HG02885 (cell line): ENCODE data around the gene USB1.
"Not testable (repeated sequence)": the region's sequence is repeated elsewhere in the genome, so short reads cannot be mapped to it uniquely, and the experiment has no call there.

Experiments
- ATAC-seq: cut with Tn5 transposase; IDR thresholded peaks from one replicate; pipeline ENCODE4 v1.9.1; 2021; ENCODE audit warnings: mild to moderate bottlenecking; ENCODE audit not compliant: unreplicated experiment, poor library complexity

USB1 gene

DNA sequence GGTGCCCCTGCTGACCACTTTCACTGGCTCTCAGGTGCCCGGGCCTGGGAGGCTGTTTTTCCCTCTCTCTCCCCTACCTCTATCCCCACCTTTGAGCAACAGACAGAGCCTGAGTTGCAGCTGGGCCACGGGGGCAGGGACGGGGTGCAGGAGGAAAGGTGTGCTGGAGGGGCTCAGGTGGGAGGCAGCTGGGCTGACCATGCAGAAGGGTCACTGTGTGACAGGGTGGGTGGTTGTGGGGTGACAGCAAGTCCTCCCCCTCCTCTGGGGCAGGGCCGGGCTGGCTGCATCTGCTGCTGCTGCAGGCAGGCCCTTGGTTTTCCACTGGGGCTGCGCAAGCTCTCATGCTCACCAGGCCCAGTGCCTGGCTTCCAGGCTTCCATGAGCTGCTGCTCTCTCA is 7.3 kb upstream of the USB1 start:
- no peak for ATAC-seq

GRCh38 chr16:57994361-57994760 is 6.8 kb upstream of the USB1 start:
- ATAC-seq: no peak

DNA sequence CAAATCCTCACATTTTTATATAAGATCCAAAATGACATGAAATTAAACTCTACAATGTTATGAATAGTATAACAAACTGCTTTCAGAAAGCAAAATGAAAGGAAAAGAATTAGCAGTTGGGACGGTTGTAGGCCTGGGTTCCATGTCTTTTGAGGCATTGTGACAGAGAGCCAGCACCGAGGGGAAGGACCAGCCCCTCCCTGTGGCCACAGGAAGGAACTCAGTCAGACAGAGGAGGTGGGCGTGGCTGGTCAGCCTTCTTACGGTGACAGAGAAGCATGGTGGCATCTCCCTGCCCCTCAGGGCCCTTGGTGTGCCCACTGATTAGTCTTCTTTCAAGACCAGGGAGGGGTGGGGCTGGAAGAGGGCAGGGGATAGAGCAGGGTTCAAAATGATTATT is 6.4 kb upstream of the USB1 start:
- ATAC-seq: peak; percentile 73

DNA sequence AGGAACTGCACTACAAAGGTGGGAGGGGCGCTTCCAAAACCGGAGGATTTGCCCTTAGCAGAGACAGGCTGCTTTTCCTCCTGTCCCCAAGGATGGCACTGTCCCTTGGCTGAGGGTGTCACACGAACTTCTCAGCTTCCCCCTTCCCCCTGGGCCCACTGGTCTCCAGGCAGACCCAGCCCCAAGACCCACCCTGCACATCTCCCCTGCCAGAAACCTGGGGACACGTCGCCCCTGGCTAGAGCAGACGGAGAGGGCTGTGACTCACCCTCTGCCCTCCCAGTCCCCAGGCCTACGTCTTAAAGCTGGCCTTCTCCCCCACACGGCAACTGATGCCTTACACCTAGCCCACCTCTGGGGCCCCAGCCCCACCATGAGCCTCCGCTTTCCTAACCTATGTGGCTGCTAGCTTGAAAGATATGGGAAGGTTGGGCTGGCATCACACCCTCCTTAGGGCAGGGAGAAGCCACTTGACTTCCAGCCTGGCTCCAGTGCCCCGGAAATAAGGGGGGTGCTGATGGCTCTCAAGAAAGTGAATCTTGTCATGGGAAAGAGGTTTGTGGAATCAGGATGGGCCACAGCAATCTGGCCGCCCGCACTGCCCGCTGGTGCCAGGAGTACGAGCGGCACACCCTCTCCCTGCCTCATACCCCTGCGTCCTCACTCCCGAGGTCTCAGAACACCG is 5.3 kb upstream of the USB1 start:
- ATAC-seq: no peak

GRCh38 chr16:57996406-57997175 is 4.6 kb upstream of the USB1 start:
- ATAC-seq: no peak

GRCh38 chr16:57997176-57997527 is 4.1 kb upstream of the USB1 start:
- ATAC-seq: no peak

DNA sequence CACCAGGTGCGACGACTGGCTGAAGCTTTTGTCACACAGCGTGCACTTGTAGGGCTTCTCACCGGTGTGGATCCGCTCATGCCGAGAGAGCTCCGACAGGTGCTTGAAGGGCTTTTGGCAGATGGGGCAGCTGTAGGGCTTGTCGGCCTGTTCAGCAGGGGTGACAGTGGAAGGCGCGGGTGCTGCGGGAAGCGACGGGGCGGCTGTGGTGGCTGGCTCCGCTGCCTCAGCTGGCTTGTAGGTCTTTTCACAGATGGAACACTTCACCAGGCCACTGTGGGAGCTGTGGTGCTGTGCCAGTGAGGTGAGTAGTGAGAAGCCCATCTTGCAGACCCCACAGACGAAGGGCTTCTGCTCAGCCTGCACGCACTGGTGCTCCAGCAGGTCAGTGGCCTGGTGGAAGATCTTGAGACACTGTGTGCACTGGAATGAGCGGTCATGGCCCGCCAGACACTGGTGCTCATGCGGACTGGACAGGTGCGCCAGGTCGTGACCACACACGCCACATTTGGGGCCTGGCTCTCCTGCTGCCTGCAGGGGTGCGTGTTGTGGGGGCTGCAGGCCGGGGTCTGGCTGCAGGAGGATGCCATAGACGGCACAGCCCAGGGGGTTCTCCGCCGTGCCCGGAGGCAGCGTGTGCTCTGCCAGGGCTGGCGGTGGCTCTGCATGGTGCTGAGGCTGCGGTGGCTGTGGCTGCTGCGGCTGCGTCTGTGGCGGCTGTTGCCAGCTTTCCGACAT is 3.5 kb upstream of the USB1 start:
- no peak for ATAC-seq

- no peak for ATAC-seq
Measured at GRCh38 chr16:57998486-57998885, 2.7 kb upstream of the USB1 start.

DNA sequence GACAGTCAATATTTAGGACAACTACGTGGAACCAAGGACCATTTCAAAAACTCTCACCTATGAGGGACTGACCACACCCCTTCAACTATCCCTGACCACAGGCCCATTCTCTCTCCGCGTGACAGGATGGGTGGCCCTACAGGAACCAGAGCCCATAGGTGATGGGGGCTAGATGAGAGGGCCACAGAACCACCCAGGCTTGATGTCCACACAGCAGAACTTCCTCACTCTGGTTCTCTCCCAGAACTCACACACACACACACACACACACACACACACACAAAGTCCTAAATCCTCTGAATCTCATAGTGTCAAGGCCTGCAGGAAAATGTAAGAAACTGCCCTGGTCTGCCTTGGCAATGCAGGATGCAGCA is 2.2 kb upstream of the USB1 start:
- ATAC-seq: no peak

DNA sequence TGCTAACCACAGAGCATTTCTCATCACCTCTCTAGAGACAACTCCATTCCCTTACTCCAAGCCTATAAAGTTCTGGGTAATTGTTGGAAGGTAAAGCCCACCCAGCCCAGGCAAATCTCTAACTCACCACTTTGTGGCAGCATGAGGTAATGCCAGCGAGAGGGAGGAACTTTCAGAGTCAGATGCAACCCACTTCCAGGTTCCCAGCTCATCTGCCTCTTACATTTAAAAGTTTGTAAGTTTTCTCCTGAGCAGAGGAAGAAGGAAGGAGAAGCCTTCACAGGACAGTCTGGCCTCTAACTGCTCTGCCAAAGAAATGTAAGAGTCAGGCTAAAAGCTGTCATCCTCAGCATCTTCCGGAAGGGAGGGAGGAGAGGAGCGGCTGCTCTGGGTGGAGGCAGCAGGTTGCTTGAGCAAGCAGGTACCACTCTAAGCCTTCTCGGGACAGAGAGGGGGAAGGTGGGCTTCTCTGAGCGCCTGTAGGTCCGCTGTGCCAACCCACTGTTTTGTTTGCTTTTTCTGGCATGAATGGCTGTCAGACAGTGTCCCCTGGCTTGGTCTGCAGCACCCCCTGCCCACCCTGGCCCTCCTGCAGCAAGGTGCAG is 1.7 kb upstream of the USB1 start:
- ATAC-seq: no peak

DNA sequence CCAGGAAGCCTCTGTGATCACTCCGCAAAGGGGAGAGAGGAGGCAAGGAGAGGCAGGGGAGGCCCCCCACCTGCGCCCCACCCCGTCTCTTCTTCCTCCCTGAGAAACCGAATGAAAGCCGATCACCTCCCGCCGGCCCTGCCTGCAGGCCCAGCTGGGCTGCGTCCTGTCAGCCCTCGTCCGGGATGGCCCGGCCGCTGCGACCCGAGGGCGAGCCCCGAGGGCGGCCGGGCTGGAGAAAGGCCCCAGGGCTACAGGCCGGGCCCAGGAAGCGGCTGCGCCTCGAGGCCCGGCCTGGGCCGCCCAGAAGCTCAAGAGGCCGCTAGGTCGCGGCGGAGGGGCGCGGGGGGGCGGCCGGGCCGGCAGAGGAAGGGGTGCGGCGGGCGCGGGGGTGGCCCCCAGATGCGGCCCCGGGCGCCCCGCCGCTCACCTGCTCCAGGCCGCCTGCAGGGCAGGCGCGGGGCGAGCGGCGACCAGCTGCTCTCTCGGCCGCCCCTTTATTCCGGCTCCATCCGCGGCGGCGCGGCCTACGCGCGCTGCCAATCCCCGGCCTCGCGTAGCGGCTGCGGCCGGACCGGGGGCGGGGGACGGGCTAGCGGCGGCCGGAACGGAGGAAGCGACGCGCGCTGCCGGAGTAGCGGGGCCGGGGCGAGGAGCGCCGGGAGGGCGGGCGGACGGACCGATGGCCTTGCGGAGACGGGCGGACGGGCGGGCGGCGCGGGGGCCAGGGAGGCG is 1.1 kb upstream of the USB1 start, which contains the start of gene ZNF319:
TSS of gene ZNF319 (minus strand) at position 702 of the 735 bp plus-strand sequence. CDS start 2,407 bp downstream, outside the sequence.
- peak; percentile 27 for ATAC-seq

GRCh38 chr16:58001781-58002415 is 691 bp downstream of the USB1 start:
- no peak for ATAC-seq

DNA sequence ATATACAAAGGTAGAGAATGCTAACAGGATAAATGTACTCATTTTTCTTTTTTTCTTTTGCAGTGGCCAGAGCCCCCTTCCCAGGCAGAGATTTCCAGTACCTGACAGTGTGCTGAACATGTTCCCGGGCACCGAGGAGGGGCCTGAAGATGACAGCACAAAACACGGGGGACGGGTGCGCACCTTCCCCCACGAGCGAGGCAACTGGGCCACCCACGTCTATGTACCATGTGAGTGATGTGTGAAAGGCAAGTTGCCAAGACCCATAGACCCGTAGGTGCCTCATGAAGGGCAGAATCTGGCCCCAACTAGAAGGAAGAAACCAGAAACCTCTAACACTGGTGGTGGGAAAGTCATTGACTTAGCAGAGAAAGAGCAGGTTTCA is 1.2 kb downstream of the USB1 start:
- no peak for ATAC-seq

DNA sequence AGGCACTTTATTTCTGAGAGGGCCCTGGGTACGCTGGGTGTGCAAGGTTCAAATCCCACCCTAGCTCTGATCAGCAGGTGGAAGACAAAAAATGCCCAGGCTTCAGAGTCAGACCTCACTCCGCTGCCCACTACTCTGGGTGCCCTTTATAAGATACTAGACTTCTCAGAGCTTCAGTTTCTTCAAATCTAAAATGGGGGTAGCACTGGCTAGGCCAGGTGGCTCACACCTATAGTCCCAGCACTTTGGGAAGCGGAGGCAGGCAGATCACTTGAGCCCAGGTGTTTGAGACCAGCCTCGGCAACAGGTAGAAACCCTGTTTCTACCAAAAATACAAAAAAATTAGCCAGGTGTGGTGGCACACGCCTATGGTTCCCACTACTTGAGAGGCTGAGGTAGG is 1.7 kb downstream of the USB1 start:
- no peak for ATAC-seq

GRCh38 chr16:58004736-58005135 is 3.5 kb downstream of the USB1 start:
- ATAC-seq: not testable (repeated sequence)

- ATAC-seq: no peak
Measured at GRCh38 chr16:58009856-58010416, 8.7 kb downstream of the USB1 start.

DNA sequence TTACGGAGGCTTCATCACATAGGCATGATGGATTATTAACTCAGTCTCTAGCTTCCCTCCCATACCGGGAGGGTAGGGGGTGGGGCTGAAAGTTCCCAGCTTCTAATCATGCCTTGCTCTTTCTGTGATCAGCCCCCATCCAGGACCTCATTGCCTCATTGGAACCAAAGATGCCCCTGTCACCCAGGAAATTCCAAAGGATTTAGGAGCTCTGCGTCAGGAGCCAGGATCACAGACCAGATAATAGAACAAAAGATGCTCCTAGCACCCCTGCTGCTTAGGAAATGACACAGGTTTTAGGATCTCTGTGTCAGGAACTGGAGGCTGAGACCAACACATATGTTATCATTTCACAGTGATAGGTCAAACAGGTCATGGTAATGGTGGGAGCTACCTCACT is 9.7 kb downstream of the USB1 start:
- ATAC-seq: no peak

DNA sequence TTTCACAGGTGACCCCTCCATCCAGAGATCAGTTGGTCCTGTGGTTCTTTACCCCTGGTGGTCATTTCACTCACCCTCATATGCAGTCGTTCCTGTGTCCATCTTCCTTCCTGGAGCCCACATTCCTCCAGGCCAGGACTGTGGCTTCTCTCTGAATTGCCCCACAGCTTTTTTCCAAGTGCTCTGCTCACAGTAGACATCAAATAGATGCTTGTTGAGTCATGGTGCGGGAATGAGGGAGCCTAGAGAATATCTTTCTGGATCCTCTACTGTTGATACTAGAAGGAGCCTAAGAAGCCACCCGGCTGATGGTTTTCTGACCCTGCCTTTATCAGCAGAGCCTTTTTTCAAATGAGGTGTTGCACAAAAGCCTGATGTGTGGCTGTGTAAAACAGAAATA is 10.4 kb downstream of the USB1 start:
- no peak for ATAC-seq

DNA sequence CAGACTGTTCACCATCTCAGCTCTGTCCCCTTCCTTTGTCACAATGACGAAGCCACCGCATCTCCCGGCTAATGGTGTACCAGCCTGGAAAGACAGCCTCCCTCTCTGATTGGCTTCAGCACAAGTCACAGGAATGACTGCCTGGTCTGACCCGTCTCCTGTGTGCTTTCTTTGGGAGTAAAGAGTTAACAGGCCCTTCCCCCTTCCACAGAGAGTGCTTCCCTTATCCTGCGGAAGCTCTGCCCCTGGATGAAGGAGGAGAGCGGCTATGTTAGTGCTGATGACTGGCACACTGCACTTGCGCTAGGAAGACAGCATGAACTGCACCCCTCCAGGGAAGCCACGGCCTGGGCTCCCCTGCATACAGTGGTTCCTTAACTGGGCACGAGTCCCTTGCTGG is 11.3 kb downstream of the USB1 start:
- ATAC-seq: no peak
